Right lung (tissue), 5 donors: ENCODE data around the gene TMEM232. TPM values are rescaled to one million over a fixed set of nuclear protein-coding genes. Genes with fewer than 3 reads are reported as not detected.

Source experiments
- DNase-seq, 2 donors: peaks; one replicate each; pipeline ENCODE4 v3.0.0-alpha.2; 2013
- polyA plus RNA-seq, 5 donors: library from polyadenylated mRNA; unstranded; fragments of 120-200 nt; gene quantifications; one replicate each; pipeline versions ENCODE4 v1.2.1 to v1.2.3, GENCODE V29; 2013; ENCODE audit warnings: inconsistent platforms in 1 of 5, low replicate concordance in 1 of 5; ENCODE audit not compliant: insufficient read length in 5 of 5, insufficient read depth in 1 of 5

Gene TMEM232
- polyA plus RNA-seq, 5 donors, result 5.1 to 9.1 (median 5.6) TPM

DNA sequence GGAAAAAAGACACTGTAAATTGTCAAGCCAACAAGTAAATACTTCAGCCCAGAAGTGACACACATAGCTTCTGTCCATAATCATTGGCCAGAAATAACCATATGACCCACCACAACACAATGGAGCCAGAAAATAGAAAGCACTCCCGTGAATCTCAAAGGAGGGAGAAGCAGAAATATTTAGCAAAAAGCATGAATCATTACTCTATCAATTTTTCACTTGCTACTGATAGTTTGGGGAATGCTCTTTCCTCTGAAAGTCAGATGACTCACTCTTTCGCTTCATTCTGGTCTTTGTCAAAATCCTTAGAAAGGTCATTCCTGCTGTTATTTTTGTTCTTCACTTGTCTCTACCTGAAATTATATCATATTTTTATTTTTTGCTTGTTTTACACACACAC is 312.6 kb downstream of the TMEM232 start:
- no peak for DNase-seq

DNA sequence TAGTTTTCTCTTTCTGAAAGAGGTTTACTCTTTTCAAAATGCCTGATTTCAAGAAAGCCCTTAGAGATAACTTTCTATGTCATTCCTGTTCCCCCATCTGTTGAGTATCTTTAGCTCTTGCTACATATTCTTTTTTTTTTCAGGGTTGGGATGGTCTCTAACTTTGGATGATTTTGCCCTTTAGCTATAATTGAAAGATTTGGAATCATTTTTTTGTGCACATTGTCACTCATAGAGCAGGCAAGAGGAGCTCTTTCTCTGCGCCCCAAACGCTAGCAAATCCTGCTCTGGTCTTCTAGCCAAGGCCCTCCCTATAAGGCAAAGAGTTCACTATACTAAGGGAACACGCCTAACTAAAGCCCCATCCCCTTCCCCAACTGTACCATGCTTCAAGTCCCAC is 316.9 kb downstream of the TMEM232 start:
- no peak for DNase-seq

DNA sequence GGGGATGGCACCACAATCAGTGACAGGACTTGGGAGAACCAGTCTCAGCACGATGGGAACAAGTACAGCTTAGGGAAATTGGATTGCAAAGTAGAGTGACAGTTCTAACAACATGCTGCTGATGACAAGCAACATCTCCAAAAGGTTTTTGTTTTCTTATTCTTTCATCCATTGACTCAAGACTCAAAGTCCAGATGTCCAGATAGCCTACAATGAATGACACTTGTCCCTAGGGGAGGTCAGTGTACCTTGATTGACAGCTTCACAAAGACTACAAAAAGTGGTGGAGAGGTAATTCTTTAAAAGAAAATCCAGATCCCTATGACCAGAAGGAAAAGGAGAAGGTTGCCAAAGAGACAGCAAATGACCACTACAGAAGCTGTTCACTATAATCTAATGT is 323.9 kb downstream of the TMEM232 start:
- DNase-seq, result no peak

DNA sequence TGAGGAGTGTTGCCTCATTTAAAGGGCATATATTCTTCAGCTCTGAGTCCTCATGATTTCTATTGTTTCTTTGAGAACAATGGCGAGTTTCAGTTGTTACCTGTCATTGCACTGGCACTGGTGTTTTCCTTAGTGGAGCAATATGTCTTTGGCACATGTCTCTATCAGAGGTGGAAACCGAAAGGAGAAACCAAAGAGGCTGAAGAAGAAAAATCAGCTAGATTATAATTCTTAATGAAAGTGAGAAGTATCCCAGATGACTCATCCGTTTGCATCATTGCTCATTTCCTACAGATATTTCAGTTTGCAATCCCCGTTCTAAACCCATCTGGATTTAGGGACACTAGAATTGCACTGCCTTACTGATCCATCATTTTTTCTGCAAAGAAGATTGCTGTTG is 324.6 kb downstream of the TMEM232 start:
- no peak for DNase-seq

DNA sequence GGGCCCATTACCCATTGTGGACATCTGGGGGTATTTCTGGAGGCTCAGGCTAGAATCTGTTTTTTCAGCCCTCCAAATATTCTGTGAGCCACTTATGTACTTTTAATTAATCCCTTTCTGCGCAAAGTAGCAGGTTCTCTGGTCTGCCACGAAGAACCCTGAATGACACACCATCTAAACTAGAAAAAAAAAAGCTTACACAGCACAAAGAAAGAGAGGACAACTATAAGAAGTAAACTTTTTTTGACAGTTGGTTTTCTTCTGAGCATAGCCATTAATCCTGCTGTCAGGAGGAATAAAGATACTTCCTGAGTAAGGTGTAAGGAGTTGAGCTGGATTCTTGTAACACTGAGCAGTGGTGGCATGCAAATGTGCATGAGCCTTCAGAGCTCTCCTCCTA is 327.5 kb downstream of the TMEM232 start:
- no peak for DNase-seq

DNA sequence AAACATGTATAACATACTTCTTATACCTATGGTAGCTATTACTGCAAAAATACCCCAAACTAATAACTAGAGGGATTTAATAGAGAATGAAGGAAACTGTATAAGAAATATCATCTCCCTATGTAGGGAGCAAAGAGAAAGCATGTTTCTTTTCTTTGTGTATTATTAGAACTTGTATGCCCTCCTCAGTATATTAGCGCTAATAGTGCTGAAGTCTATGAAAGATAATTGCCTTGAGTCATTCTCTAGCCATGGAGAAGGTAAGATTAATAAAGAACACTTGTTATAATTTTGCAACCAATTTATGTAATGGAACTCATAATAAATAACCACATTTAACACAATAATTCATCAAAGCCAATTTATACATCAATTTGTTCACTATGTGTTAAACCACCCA is 329.2 kb downstream of the TMEM232 start:
- no peak for DNase-seq

DNA sequence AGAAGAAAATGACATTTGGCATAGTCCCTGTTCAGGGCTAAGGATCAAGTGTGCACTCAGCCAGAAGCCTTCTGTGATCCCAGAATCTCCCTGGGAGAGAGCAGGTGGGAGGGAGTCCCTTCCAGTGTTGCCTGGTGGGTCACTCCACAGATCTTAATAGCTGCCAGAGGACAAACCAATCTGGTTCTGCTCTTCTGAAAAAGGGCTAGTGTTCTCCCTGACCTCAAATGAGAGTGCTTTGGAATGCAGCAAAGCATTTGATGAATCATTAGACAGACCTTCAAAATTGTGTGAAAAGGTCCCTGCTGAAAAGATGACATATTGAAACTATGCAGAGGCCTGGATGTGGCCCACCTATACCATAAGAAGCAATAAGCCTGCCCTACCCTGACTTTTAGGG is 339.7 kb downstream of the TMEM232 start:
- DNase-seq, result no peak

DNA sequence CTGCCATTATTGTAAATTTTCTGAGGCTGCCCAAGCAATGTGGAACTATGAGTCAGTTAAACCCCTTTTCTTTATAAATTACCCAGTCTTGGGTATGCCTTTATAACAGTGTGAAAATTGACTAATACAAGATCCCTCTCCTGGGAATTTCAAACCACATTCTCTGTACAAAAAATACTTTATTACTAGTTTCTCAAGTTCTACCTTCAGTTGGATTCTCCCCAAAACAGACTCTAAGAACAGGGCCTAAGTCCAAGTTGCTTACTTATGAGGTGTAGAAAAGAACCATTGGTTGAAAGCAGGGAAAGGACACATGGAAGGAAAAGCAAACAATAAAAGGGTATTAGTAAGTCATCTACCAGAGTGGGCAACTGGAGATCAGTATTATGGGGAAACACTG is 343.2 kb downstream of the TMEM232 start:
- no peak for DNase-seq

DNA sequence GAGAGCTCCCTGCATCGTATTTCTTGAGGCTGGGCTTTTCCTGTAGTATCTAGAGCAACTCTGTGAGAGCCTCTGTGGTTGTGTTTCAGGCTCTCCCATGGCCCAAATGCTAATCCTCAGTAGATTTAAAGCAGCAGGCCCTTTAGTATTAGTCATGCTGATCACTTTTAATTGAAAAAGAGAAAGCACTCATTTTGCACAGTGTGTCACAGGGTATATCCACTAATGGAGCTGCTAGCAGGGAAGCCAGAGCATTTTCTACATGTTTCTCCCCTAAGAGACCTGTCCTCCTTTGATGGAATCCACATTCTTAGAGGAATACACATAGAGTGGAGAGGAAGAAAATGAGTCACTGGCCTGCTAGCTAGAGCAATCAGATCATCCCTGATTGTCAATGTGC is 348.5 kb downstream of the TMEM232 start:
- DNase-seq, result no peak

DNA sequence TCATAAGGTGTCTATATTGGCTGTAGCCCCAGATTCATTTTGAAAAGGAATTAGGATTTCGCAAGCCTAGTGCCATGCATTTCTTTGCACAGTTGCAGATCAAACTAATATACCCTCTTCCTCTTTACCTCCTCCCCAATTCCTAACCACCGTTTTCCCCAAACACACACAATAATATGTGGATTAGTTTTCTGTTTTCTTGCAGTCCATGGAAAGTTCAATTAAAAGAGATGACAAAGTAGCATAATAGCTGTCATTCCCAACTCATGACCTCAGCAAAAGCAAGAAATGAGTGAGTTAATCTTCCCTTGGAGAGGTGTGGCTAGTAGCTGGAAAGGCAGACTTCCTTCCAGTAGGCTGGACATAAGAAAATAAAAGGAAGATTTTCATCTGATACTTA is 349.1 kb downstream of the TMEM232 start:
- DNase-seq, result no peak

DNA sequence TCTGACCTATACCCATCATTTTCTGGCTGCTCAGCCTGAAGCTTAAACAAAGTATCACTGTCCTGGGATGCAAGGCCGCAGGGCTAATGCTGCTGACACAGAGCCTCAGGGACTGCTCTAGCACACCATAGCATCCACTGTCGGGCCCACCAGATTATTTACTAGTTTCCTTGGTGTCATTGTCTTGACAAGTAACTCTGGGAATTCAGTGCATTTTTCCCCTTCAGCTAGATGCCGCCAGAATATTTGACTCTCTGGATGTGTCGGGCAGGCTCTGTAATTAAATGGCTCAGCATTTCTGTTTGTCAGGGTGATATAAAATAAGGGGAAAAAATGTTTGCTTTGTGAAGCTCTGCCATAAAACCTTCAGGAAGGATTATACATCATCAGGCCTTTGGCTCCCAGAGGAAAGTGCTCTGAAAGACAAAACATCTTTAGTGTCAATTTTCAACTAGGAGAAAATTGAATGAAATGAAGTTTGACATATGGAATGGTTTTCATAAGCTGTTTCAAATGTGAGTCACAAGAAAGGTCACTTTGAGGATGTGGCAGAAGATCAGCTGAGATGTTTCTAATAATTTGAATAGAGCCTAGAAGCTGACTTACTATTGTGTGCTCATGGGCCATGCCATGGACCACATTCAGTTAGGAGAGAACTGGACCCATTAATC is 350.1 kb downstream of the TMEM232 start:
- peak; percentile 20 to 30 for DNase-seq

DNA sequence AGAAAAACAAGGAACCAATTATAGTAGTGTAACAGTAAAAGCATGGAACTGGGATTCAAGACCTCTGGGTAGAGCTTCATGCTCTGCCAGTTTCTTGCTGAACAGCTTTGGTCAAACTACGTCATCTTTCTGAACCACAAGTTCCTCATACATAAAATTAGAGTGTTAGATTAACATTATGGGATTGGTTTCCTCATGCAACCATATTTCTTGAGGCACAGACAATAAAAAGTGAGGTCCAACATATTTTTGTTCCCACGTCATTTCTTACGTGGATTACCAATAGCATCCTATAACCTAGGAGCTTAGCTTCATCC is 354.8 kb downstream of the TMEM232 start:
- no peak for DNase-seq

DNA sequence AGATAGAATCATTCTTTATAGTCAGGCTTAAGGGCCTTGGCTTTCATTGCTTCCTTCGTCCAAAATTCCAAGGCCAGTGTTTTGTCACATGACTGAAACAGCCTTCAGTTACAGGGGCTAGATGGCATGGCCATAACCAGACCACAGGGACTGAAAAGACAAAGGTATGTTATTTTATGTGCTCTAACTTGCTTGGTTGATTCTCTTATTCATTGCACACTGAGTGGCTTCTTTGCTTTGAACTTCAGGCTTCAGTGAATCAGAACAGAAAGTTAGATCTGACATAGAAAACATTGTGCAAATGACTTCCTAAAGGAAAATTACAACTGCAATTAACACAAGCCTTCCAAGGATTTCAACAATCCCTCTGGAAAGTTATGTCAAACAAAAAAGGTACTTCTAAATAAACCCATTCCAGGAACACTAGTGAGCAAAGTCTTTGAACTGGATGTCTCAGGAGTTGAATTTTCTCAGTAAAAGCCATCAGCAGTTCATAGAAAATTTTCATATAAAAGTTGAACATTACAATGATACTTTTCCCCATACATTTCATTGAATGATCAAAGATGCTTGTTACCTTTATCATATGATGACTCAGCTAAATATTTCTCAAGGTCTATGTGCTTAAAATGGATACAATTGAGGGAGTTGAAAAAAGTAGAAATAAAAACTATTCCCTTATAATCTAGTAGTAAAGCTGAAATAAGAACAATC is 355.3 kb downstream of the TMEM232 start:
- DNase-seq, result no peak

Other genes with a start within 250 kb of the TMEM232 start
- gene SLC25A46, start 12.3 kb upstream of the TMEM232 start, polyA plus RNA-seq, result 10 to 100 TPM; 34.1 to 54.6 (median 49.2) TPM